GM19468 (cell line): Measurements from ENCODE around the gene ASAP2.

Experiments
- ATAC-seq: cut with Tn5 transposase; IDR thresholded peaks from one replicate; pipeline ENCODE4 v1.9.1; 2021; ENCODE audit warnings: mild to moderate bottlenecking, moderate library complexity, moderate number of reproducible peaks; ENCODE audit not compliant: unreplicated experiment; ENCODE audit errors: extremely low read depth

ASAP2 gene

DNA sequence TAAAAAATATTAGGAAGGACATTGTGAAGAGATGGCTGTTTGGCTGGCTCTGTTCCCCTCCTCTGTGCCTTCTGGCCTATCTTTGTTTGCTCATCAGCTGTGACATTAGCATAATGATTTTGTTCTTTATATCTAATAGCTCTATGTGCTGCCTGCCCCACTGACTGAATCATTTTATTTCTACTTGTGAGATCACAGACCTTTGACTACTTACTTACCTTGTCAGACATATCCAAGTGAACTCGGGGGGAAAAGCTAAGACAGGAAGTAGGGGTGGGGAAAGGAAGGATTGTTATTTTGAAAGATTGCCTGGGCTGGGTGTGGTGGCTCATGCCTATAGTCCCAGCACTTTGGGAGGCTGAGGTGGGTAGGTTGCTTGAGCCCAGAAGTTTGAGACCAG, 104.2 kb downstream of the ASAP2 start:
- ATAC-seq = no peak

DNA sequence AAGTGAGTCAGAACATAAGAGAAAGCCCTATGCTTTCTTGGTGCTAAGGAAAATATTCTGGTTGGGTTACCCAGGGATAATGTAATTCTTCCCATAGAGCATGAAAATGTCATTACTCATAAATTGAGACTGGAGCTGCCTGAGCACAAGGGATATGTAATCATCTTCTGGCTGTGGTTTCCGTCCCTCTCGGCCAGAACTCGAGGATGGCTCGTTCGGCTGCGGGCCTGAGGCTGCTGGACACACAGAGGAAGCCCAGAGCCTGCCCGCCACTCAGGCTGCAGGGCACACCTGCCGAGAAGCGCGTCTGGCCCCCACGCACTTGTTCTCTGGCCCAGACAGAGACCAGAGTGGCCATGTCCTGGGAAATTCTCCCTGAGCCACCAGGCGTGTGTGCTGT, 104.9 kb downstream of the ASAP2 start:
- ATAC-seq = no peak

- no peak for ATAC-seq
Measured at GRCh38 chr2:9312591-9312990, 106.0 kb downstream of the ASAP2 start.

- no peak for ATAC-seq
Measured at GRCh38 chr2:9313443-9313842, 106.8 kb downstream of the ASAP2 start.

DNA sequence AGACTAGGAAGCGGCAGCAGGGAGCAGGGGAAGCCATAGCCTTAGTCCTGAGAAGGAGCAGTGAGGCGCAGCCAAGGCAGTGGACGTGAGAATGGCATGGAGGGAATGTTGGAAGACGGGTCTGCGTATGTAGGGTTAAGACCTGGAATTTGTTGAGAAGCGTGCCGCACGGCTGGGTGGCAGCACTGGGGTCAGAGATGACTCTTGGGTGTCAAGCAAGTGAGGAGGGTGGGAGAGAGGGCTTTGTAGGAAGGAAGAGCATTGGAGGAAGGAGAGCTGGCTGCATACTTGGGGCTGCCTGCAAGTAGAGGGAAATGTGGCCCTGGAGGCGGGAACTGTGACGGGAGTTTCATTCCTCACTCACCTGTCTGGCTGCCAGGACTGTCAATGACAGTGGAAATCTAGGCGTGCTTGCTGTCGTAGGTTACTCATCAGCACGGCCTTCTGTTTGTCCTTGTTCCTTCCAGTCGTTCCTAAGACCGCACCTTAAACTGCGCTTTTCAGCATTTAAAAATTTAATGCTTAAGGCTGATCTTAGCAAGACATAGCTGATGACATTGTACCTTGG, 108.8 kb downstream of the ASAP2 start:
- ATAC-seq = no peak

GRCh38 chr2:9317559-9317958, 110.9 kb downstream of the ASAP2 start:
- no peak for ATAC-seq

DNA sequence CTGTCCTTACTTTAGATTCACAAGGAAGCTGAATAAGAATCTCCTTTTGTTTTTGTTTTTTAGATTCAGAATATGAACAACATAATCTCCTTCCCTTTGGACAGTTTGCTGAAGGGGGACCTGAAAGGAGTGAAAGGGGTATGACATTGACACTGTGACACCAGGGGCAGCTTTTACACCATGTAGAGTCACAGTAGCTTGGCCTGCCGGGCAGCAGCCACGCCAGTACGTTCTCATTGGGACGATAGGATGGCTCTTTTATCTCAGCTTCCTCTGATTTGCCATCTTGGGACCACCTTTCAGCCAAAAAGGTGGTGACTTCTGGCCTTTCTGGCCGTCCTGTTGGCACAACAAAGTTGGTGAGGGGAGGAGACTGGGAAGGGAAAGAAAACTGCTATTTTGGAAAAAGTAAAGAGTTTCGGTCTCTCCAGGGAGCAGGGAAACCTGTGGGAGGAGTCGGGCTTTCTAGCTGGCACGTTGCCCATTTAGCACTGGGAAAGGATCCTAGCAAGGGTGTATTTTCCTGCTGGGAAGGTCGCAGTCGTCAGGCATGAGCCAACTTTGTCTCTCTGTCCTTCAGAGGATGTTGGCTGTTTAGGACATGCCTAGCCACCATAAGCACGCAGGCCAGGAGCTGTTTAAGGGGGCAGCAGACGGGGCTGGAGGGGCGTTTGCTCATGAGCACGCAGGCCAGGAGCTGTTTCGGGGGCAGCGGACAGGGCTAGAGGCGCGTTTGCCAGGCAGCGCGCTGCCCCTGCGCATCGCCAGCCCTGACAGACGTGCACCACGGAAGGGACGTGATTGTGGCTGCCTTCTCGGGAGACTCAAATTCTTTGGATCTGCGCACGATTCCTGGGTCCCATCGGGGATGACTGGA, 112.1 kb downstream of the ASAP2 start:
- ATAC-seq = no peak

- ATAC-seq = no peak
Measured at GRCh38 chr2:9319338-9319715, 112.7 kb downstream of the ASAP2 start.

GRCh38 chr2:9322576-9322975, 116.0 kb downstream of the ASAP2 start:
- ATAC-seq = no peak

GRCh38 chr2:9325428-9325827, 118.8 kb downstream of the ASAP2 start:
- ATAC-seq = no peak

GRCh38 chr2:9326975-9327374, 120.4 kb downstream of the ASAP2 start:
- no peak for ATAC-seq

GRCh38 chr2:9327873-9328352, 121.3 kb downstream of the ASAP2 start:
- no peak for ATAC-seq

GRCh38 chr2:9328931-9329330, 122.3 kb downstream of the ASAP2 start:
- no peak for ATAC-seq

GRCh38 chr2:9329497-9329896, 122.9 kb downstream of the ASAP2 start:
- ATAC-seq = no peak

DNA sequence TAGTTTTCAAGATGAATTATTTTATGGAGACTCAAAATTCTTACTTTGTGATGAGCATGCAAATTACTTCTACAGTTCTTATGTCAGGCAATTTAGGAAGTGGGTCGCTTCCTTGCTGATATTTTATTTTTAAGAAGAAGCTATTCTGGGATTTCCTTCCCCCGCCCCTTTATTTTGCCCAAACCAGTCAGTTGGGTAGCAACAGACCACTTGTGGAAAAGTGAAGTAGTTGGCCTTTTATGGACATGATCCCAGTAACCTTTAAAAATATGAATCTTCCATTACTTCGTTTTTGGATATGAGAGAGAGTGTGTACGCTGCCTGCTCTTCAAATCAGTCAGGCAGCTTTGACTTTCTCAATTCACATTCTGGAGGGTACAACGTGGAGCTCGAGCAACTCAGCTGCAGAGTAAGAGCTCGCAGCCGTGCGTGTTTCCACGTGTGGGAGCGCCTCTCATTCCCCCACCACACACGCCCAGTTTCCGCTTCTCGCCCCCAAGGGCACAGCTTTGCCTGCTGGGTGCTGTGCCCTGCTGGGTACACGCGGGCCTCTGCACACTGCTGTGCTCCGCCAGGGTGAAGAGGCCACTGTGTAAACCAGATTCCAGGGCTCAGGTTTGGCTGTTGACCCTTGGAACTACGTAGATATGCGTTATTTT, 124.1 kb downstream of the ASAP2 start:
- ATAC-seq = no peak

DNA sequence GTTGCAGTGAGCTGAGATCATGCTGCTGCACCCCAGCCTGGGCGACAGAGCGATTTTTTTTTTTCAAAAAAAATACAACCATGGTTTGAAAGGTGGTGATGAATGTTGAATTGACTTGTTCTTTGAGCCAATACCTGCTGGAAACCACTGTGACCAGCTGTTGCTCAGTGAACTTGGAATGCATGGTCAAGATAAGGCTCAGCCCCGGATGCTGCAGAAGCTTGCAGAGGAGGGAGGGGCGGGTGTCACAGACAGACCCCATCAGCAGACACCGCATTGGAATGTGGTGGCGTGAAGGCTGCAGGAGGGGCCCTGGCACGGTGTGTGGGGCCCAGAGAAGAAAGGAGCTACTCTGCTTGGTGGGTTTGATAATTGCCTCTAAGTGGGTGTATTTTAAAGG, 125.1 kb downstream of the ASAP2 start:
- ATAC-seq = no peak

GRCh38 chr2:9332136-9332852, 125.7 kb downstream of the ASAP2 start:
- no peak for ATAC-seq

DNA sequence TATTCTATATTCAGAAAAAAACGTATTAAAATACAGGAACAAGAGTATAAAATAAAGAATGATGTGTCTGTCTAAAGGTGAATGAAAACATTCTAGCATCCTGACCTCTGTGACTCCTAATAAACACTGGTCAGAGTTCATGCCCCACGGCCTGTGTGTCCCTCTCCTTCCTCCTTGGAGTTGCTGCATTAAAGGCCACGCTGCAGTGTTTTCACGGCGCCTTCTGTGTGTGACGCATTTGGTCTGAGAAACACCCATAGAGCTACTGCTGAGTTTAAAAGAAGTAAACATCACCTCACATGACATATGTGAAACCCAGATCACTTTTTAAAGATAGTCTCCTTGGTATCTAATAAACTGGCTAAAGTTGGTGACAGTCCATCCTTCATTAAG, 126.2 kb downstream of the ASAP2 start:
- no peak for ATAC-seq

- ATAC-seq = no peak
Measured at GRCh38 chr2:9333591-9334171, 127.1 kb downstream of the ASAP2 start.

DNA sequence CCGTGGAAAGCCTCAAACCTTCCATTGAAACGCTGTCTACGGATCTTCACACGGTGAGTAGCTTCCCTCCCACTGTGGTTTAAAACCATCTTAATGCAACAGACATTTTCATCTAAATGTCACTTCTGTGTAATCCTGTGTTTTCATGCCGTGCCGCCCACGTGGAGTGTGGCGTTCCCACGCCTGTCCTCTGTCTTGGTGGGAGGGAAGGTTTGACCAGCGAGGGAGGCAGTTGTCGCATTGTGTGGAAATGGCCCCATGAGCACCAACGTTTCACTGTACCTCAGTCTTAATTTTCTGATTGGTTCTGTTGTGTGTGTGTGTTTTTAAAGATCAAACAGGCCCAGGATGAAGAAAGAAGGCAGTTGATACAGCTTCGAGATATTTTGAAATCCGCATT, 128.1 kb downstream of the ASAP2 start:
- ATAC-seq = no peak
